GM23248 (cell line): ENCODE measurements around the gene TP63.

Experiments
- EZH2 ChIP-seq: fragments of 200-600 bp; sonication (generic); IDR thresholded peaks from 2 replicates; pipeline ENCODE4 v1.6.1; 2018; ENCODE audit warnings: antibody characterized with exemption, mild to moderate bottlenecking; ENCODE audit not compliant: insufficient read depth, poor library complexity, severe bottlenecking
- EZH2phosphoT487 ChIP-seq: fragments of 200-600 bp; sonication (generic); IDR thresholded peaks from 2 replicates; pipeline ENCODE4 v1.6.1; 2018; ENCODE audit warnings: antibody characterized with exemption, moderate library complexity, mild to moderate bottlenecking, low read depth; ENCODE audit not compliant: insufficient read depth

DNA sequence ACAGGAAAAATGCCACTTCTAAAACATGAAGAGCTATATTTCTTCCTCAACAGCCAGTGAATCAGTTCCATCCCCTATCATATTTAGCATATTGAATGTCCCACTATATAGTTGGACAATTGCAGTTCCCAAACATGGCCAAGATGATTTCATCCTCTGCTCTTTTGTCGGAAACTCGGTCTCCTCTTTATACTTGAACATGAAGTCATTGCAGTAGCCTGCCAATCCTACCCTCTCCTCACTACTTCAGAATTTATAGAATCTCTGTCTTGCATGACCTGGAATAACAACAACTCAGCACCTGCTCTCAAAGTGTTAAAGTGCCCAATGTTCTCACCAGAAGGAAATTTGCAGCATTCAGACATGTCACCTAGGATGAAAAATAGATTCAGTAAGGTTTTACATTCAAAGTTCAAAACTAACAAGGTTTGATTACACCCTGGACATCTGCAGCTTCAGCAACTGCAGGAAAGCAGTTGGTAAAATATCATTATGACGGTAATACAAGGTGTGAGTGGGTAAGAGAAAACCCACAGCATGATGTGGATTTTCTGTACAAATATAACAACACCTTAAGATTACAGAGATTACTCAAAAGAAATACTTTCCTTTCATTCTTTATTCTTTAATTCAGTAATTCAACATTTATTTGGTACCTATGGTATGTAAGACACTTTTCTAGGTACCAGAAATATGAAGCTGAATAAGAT is 52.5 kb downstream of the TP63 start:
- TF ChIP-seq EZH2phosphoT487 (no peak), EZH2 (no peak)
